Right cardiac atrium (tissue), 5 donors: ENCODE measurements around the gene LPAR3. TPM values are rescaled to one million over a fixed set of nuclear protein-coding genes. Genes with fewer than 3 reads are reported as not detected.

Experiments used
- ATAC-seq, 2 donors: fragments of 200-7000 bp; cut with Tn5 transposase; one replicate each; pipeline versions ENCODE4 v1.8.0 to v1.9.1; 2020; ENCODE audit warnings: moderate library complexity in 2 of 2, mild to moderate bottlenecking in 1 of 2
- DNase-seq, 3 donors: peaks; one replicate each; pipeline ENCODE4 v3.0.0-alpha.2; 2020
- H3K27ac ChIP-seq: one replicate; pipeline ENCODE4 v1.5.1; 2013; ENCODE audit warnings: mild to moderate bottlenecking, low read length, control low read depth, moderate library complexity
- H3K27me3 ChIP-seq: one replicate; pipeline ENCODE4 v1.6.1; 2013; ENCODE audit not compliant: control insufficient read depth, insufficient read depth
- H3K4me1 ChIP-seq: one replicate; pipeline ENCODE4 v1.6.1; 2013; ENCODE audit warnings: low read length; ENCODE audit not compliant: control insufficient read depth, insufficient read depth
- H3K4me3 ChIP-seq: one replicate; pipeline ENCODE4 v1.5.1; 2013; ENCODE audit warnings: low read length, control low read depth
- H3K9me3 ChIP-seq: one replicate; pipeline ENCODE4 v1.6.1; 2013; ENCODE audit warnings: low read length; ENCODE audit not compliant: control insufficient read depth
- WGBS: extraction: QIAGEN DNeasy Blood & Tissue Kit; methylation state at CpG from one replicate; pipeline ENCODE4 v1.1.7; 2013; 5-methylcytosine and 5-hydroxymethylcytosine counted together
- intact Hi-C, 4 donors: fragments of 100-400 bp; cut with DNase I; formaldehyde crosslinking; loops; one replicate each; pipeline versions ENCODE4 v1.11.0 to v1.14.0; 2022 to 2023
- polyA plus RNA-seq: library from polyadenylated mRNA; stranded (reverse); fragments of 200-250 nt; gene quantifications from one replicate; pipeline ENCODE4 v1.2.3, GENCODE V29; 2013
- total RNA-seq, 4 donors: library from RNA; stranded (reverse); fragmentation: NEBNext Ultra II Directional; extraction: Animal tissue kit (Norgen Biotek cat#: 25700); gene quantifications; one replicate each; pipeline ENCODE4 v1.2.1, GENCODE V29; 2021
- donor health status: healthy with polysubstance abuse.
- donor health status: DM: no; HTN: yes; CAD: no.
- donor health status: DM: no; HTN: no; CAD: no.
- donor health status: DM: no; HTN: yes; CAD: no; lungs with severe emphysema.
- donor health status: DM: yes; HTN: yes; CAD: no.

Gene LPAR3
- total and polyA plus RNA-seq, 5 donors: 23.9 to 51.8 (median 46.2) TPM

- DNase-seq (no peak), ATAC-seq (no peak)
- intact Hi-C loops: loop anchor here in 1 of 4 donors (10.0 kb wide), 1 partner anchor 90 kb away; no protein-coding TSS in a partner anchor
- Histone ChIP-seq H3K9me3 (no peaks in the 10 kb centered on the region), H3K4me3 (no peak overlapping the region), H3K27ac (no peak overlapping the region), H3K27me3 (no peaks in the 10 kb centered on the region), H3K4me1 (no peaks in the 10 kb centered on the region)
- WGBS: 86% methylated on average over 2 of the region's 2 CpGs
Observed at GRCh38 chr1:84795213-84795612, 97.8 kb downstream of the LPAR3 start.

- 88% methylated on average over 2 of the region's 2 CpGs for WGBS
- Histone ChIP-seq H3K4me1 (no peaks in the 10 kb centered on the region), H3K4me3 (no peak overlapping the region), H3K9me3 (no peaks in the 10 kb centered on the region), H3K27ac (no peak overlapping the region), H3K27me3 (no peaks in the 10 kb centered on the region)
- no peak for DNase-seq
- intact Hi-C loops: loop anchor here in 1 of 4 donors (10.0 kb wide), 1 partner anchor 92 kb away; no protein-coding TSS in a partner anchor
- ATAC-seq: no peak
Observed at GRCh38 chr1:84792421-84792820, 100.6 kb downstream of the LPAR3 start.

- no peak overlapping the region for H3K4me3 ChIP-seq
- H3K27me3 ChIP-seq: no peaks in the 10 kb centered on the region
- intact Hi-C loops: loop anchor here in 2 of 4 donors (10.0 kb wide), 2 partner anchors 106 to 146 kb away; partner anchors contain the start of gene LPAR3 (in 1 of the 2)
- H3K27ac ChIP-seq: no peak overlapping the region
- ATAC-seq (no peak), DNase-seq (no peak)
- H3K4me1 ChIP-seq: no peaks in the 10 kb centered on the region
- no peaks in the 10 kb centered on the region for H3K9me3 ChIP-seq
- WGBS: 73% methylated on average over 3 of the region's 3 CpGs
Observed at GRCh38 chr1:84789014-84789413, 104.0 kb downstream of the LPAR3 start.

- Histone ChIP-seq H3K27me3 (no peaks in the 10 kb centered on the region), H3K27ac (no peak overlapping the region), H3K4me3 (no peak overlapping the region), H3K4me1 (no peaks in the 10 kb centered on the region), H3K9me3 (no peaks in the 10 kb centered on the region)
- DNase-seq (no peak), ATAC-seq (no peak)
- intact Hi-C loops: loop anchor here in 2 of 4 donors (10.0 kb wide), 2 partner anchors 109 to 149 kb away; partner anchors contain the start of gene LPAR3 (in 1 of the 2)
- whole genome bisulfite sequencing: 52% methylated on average over 4 of the region's 4 CpGs
Observed at GRCh38 chr1:84785271-84786036, 107.6 kb downstream of the LPAR3 start.

GRCh38 chr1:84782881-84783280 lies 110.1 kb downstream of the LPAR3 start:
- Histone ChIP-seq H3K9me3 (no peaks in the 10 kb centered on the region), H3K27me3 (no peaks in the 10 kb centered on the region), H3K4me3 (no peak overlapping the region), H3K4me1 (no peaks in the 10 kb centered on the region), H3K27ac (no peak overlapping the region)
- peak in 1 of 2 donors; percentile 34 for ATAC-seq
- intact Hi-C loops: loop anchor here in 3 of 4 donors (5.0 to 10.0 kb wide), 4 partner anchors 112 to 154 kb away; partner anchors contain the start of gene LPAR3 (in 1 of the 3)
- 73% methylated on average over 6 of the region's 6 CpGs for WGBS
- no peak for DNase-seq

- intact Hi-C loops: loop anchor here in 3 of 4 donors (5.0 to 10.0 kb wide), 4 partner anchors 113 to 155 kb away; partner anchors contain the start of gene LPAR3 (in 1 of the 3)
- Histone ChIP-seq H3K27me3 (no peaks in the 10 kb centered on the region), H3K4me3 (no peak overlapping the region), H3K9me3 (no peaks in the 10 kb centered on the region), H3K27ac (no peak overlapping the region), H3K4me1 (no peaks in the 10 kb centered on the region)
- peak; percentile 67 to 74 for ATAC-seq
- WGBS: 49% methylated on average over 18 of the region's 18 CpGs
- DNase-seq: peak; percentile 69 to 85 (median 83)
Observed at GRCh38 chr1:84781946-84782771, 110.8 kb downstream of the LPAR3 start.

- DNase-seq (no peak), ATAC-seq (no peak)
- no peaks in the 10 kb centered on the region for H3K9me3 ChIP-seq
- intact Hi-C loops: loop anchor here in 3 of 4 donors (5.0 to 10.0 kb wide), 5 partner anchors 115 to 345 kb away; partner anchors contain the start of gene LPAR3 (in 1 of the 3)
- H3K4me1 ChIP-seq: no peaks in the 10 kb centered on the region
- WGBS: 76% methylated on average over 8 of the region's 8 CpGs
- H3K27me3 ChIP-seq: no peaks in the 10 kb centered on the region
- H3K27ac ChIP-seq: no peak overlapping the region
- no peak overlapping the region for H3K4me3 ChIP-seq
Observed at GRCh38 chr1:84780000-84780716, 112.8 kb downstream of the LPAR3 start.

GRCh38 chr1:84776639-84777038 lies 116.4 kb downstream of the LPAR3 start:
- Histone ChIP-seq H3K4me3 (no peak overlapping the region), H3K27me3 (no peaks in the 10 kb centered on the region), H3K4me1 (no peaks in the 10 kb centered on the region), H3K27ac (no peak overlapping the region), H3K9me3 (no peaks in the 10 kb centered on the region)
- ATAC-seq: no peak
- DNase-seq: no peak
- WGBS: 75% methylated on average over 5 of the region's 5 CpGs
- intact Hi-C loops: loop anchor here in 1 of 4 donors (10.0 kb wide), 1 partner anchor 342 kb away; no protein-coding TSS in a partner anchor

- H3K27ac ChIP-seq: no peak overlapping the region
- no peaks in the 10 kb centered on the region for H3K9me3 ChIP-seq
- ATAC-seq: no peak
- 54% methylated on average over 3 of the region's 3 CpGs for WGBS
- H3K4me3 ChIP-seq: no peak overlapping the region
- DNase-seq: no peak
- no peaks in the 10 kb centered on the region for H3K4me1 ChIP-seq
- intact Hi-C loops: loop anchor here in 1 of 4 donors (10.0 kb wide), 1 partner anchor 341 kb away; no protein-coding TSS in a partner anchor
- H3K27me3 ChIP-seq: no peaks in the 10 kb centered on the region
Observed at GRCh38 chr1:84775535-84775920, 117.5 kb downstream of the LPAR3 start.
